ENCODE data around the gene PLAC8L1.

GRCh38 chr5:146091881-146092280 is 13.5 kb downstream of the PLAC8L1 start:
- no peak for TF ChIP-seq CTCF (IDR thresholded peaks at IDR 0.05)
- TF ChIP-seq POLR2A (IDR thresholded peaks at IDR 0.05) = no peak
